ENCODE results near the gene DGKB. TPM values are rescaled to one million over a fixed set of nuclear protein-coding genes. Genes with fewer than 3 reads are reported as not detected.

Gene DGKB
- total RNA-seq, 8 experiments from 2014 or later, result 0.22 to 13.6 (median 9.0) TPM

DNA sequence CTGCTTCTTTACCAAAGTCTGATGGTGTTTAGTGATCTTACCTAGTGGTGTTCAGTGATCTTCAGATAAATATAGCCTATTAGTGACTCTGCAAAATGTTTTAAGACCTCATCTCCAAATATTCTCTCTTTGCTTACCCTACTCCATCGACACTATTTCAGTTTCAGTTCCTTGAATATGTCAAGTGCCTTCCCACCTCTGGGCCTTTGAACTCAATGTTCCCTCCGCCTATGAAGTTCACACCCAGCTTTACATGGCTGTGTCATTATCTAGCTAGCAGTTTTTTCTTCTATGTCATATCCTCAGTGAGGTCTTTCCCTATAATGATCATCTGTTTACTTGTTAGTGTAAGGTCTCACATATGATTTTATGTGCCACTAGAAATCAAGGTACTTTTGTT, 322.6 kb downstream of the DGKB start:
- H3K27ac ChIP-seq, result no peak overlapping the region
- H3K4me3 ChIP-seq, result no peak overlapping the region
- 0 to 100% (median 67%) methylated on average over 1 to 2 of the region's 2 CpGs; no CpG with 5 or more reads in 1 of the 10 experiments for WGBS, 10 experiments
- in situ Hi-C loops (cut with MboI; ENCODE audit: low pct_unique_long_range_greater_than_20kb in 2 of 9, low sequenced_read_pairs in 9 of 9, unreplicated experiment in 9 of 9), result no loop called here
- no peak for ATAC-seq (replicated peaks in 6 of 8)
- H3K4me1 ChIP-seq (replicated peaks in 1 of 2), result peaks cover 0 to 2% of the 10 kb centered on the region in 2 donors

DNA sequence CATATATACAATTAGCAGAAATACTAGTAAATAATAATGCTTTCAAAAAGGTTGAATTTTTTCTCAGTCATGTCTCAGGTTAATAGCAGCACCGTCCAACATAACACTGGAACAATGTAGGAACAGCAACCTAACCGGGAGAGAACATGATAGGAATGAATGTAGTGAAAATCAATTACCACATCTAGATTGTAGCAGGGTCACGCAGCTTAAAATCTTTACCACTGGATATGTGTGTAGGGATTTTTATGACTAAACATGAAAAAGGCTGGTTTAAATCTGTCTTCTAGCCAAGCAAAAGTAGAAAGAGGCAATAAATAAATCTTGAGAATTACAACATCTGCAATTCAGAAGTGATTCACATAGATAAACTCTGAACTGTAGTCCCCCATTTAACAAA, 326.0 kb downstream of the DGKB start:
- ATAC-seq (replicated peaks in 6 of 8), result peak in 2 of 8 experiments; percentile 21 to 72
- 0 to 100% (median 87%) methylated on average over 1 to 3 of the region's 3 CpGs; no CpG with 5 or more reads in 1 of the 10 experiments for WGBS, 10 experiments
- H3K27ac ChIP-seq, result no peak overlapping the region
- no peak overlapping the region for H3K4me3 ChIP-seq
- no peaks in the 10 kb centered on the region for H3K4me1 ChIP-seq (replicated peaks in 1 of 2)
- in situ Hi-C loops (cut with MboI; ENCODE audit: low pct_unique_long_range_greater_than_20kb in 2 of 9, low sequenced_read_pairs in 9 of 9, unreplicated experiment in 9 of 9), result no loop called here

DNA sequence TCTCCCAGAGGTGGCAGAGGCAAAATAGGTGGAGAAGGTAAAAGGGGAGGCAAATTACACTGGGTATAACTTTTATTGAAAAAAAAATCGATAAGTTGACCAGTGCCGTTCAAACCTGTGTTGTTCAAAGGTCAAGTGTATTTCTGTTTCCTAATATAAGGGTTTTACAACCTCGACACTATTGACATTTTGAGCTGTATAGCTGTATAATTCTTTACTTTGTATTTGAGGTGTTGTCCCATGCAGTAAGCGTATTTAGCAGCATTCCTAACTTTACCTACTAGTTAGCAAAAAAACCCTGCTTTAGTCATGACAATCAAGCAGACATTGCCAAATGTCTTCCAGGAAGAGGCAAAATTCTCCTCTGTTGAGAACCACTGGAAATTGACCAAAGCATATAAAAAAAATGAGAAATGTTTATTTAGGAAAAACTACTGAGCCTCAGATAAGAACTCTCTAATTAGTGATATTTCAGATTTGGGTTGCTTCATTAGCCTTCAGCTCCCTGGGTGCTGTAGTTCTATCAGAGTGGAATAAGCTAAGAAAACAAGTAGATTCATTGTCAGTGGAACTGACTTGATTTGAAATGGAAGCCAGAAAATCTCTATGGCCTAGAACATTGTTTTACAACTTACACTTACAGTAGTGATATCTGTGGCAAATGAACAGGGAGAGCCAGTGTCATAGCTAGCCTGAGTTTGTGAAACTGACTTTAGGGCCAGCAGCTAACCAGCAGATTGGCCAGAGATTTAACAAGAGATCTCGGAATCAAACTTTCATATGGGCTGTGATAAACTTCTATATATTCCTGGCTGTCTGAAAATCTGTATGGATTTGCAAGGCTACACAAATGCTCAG, 331.6 kb downstream of the DGKB start:
- no peak for ATAC-seq (replicated peaks in 6 of 8)
- Histone ChIP-seq H3K27ac (no peak overlapping the region), H3K4me3 (no peak overlapping the region), H3K4me1 (replicated peaks in 1 of 2) (no peaks in the 10 kb centered on the region)
- WGBS, 10 experiments, result 29 to 97% (median 89%) methylated on average over 2 to 5 of the region's 5 CpGs
- in situ Hi-C loops (cut with MboI; ENCODE audit: low pct_unique_long_range_greater_than_20kb in 2 of 9, low sequenced_read_pairs in 9 of 9, unreplicated experiment in 9 of 9), result no loop called here

DNA sequence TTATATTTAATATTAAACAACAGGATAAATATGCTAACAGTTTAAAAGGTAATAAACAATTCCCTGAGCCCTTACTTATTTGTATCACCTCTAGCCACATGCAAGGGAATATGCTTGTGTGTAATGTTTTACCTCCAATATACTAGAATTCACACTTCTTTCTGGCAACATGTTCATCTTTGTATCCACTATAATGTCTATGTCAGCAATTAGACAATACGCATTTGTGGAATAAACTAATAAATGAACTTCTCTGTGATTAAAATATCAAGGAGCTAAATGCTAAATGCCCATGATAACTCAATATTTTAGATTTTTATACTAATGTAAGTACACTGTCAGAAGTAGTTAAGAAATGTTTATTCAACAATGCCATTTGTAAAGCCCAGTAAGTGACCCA, 350.5 kb downstream of the DGKB start:
- in situ Hi-C loops (cut with MboI; ENCODE audit: low pct_unique_long_range_greater_than_20kb in 2 of 9, low sequenced_read_pairs in 9 of 9, unreplicated experiment in 9 of 9), result no loop called here
- peaks cover 0 to 14% of the 10 kb centered on the region in 2 donors for H3K4me1 ChIP-seq (replicated peaks in 1 of 2)
- 11 to 100% (median 80%) methylated on average over 1 of the region's 1 CpG; no CpG with 5 or more reads in 3 of the 10 experiments for WGBS, 10 experiments
- no peak overlapping the region for H3K4me3 ChIP-seq
- H3K27ac ChIP-seq, result no peak overlapping the region
- ATAC-seq (replicated peaks in 6 of 8), result no peak

DNA sequence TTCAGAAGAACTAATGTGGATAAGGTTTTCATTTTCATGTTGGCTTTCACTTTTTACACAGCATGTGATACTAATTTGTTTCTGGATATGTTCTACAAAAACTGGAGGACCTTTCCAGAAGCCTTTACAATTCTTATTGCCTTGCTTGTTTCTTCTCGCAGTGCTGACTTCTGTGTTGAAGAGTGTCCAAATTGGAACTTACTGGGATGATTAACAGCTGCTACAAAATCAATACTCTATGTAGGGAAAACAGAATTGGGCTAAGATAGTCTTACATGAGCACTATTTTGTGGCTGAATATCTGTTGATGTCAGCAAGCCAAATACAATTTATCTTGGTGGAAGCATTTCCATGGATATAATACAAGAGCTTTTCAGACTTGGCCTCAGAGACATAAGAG, 351.2 kb downstream of the DGKB start:
- no peak overlapping the region for H3K4me3 ChIP-seq
- 0 to 100% (median 79%) methylated on average over 1 of the region's 1 CpG; no CpG with 5 or more reads in 2 of the 10 experiments for WGBS, 10 experiments
- no peak overlapping the region for H3K27ac ChIP-seq
- peaks cover 0 to 14% of the 10 kb centered on the region in 2 donors for H3K4me1 ChIP-seq (replicated peaks in 1 of 2)
- peak in 1 of 8 experiments; percentile 22 for ATAC-seq (replicated peaks in 6 of 8)
- in situ Hi-C loops (cut with MboI; ENCODE audit: low pct_unique_long_range_greater_than_20kb in 2 of 9, low sequenced_read_pairs in 9 of 9, unreplicated experiment in 9 of 9), result no loop called here

DNA sequence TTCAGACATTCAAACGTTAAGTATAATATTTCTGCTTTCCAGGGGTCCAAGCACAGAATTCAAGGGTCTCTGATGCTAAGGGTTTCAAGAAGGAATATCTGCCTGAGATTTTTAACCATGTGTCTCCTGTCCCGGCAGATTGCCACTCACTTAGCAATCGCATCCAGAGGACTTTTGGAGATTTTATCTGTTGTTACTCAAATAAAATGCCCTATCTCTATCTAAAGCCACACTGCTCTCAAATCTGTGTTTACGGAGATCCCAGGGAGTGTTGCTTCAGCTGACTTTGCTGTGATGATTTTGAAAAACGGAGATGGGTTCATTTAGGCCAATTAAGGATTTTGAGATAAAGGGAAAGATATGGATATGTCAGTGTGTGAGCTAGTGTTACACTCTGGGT, 359.9 kb downstream of the DGKB start:
- Histone ChIP-seq H3K4me1 (replicated peaks in 1 of 2) (no peaks in the 10 kb centered on the region), H3K4me3 (no peak overlapping the region), H3K27ac (no peak overlapping the region)
- no peak for ATAC-seq (replicated peaks in 6 of 8)
- WGBS, 10 experiments, result 0 to 100% (median 90%) methylated on average over 1 to 5 of the region's 5 CpGs
- in situ Hi-C loops (cut with MboI; ENCODE audit: low pct_unique_long_range_greater_than_20kb in 2 of 9, low sequenced_read_pairs in 9 of 9, unreplicated experiment in 9 of 9), result no loop called here

DNA sequence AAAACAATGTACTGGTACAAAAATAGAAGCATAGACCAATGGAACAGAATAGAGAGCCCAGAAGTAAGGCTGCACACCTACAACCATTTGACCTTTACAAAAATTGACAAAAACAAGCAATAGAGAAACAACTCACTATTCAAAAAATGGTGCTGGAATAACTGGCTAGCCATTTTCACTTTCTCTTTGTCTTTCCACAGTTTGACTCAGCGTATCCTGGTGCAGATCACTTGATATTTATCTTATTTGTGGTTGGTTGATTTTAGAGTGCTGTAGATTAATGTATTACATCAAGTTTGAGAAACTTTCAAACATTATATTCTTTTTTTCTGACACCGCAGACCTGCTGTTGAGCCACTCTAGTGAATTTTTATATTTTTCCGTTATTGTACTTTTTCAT, 381.4 kb downstream of the DGKB start:
- in situ Hi-C loops (cut with MboI; ENCODE audit: low pct_unique_long_range_greater_than_20kb in 2 of 9, low sequenced_read_pairs in 9 of 9, unreplicated experiment in 9 of 9), result no loop called here
- no peaks in the 10 kb centered on the region for H3K4me1 ChIP-seq (replicated peaks in 1 of 2)
- no peak overlapping the region for H3K27ac ChIP-seq
- ATAC-seq (replicated peaks in 6 of 8), result peak in 2 of 8 experiments; percentile 50 to 79
- WGBS, 10 experiments, result 10 to 100% (median 97%) methylated on average over 1 to 3 of the region's 3 CpGs; no CpG with 5 or more reads in 1 of the 10 experiments
- no peak overlapping the region for H3K4me3 ChIP-seq

DNA sequence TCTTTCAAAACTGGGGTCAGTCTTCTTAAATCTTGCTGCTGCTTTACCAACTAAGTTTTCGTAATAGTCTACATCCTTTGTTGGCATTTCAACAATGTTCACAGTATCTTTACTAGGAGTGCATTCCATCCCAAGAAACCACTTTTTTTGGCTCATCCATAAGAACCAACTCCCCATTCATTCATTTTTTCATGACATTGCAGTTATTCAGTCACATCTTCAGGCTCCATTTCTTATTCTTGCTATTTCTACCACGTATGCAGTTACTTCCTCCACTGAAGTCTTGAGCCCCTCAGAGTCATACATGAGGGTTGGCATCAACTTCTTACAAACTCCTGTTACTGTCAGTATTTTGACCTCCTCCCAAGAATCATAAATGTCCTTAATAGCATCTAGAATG, 392.3 kb downstream of the DGKB start:
- Histone ChIP-seq H3K4me1 (replicated peaks in 1 of 2) (no peaks in the 10 kb centered on the region), H3K27ac (no peak overlapping the region), H3K4me3 (no peak overlapping the region)
- in situ Hi-C loops (cut with MboI; ENCODE audit: low pct_unique_long_range_greater_than_20kb in 2 of 9, low sequenced_read_pairs in 9 of 9, unreplicated experiment in 9 of 9), result no loop called here
- 20 to 100% (median 88%) methylated on average over 1 to 2 of the region's 2 CpGs; no CpG with 5 or more reads in 1 of the 10 experiments for WGBS, 10 experiments
- ATAC-seq (replicated peaks in 6 of 8), result no peak

DNA sequence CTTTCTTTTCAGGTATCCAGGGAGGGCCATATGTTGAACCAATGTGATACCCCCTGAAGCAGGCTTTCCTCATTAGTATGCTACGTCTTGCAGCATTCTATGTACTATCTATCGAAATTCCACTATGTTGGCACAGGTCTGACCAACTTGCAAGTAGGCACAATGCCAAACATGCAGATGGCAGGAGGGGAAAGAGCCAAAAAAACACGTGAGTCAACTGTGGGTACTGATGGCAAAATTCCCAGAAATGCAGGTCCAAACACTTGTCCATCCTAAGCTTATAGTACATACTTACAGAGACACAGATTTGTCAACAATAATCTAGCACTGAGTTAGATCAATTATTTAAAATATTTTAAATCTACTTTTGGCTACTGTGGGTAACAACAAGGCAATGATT, 394.9 kb downstream of the DGKB start:
- in situ Hi-C loops (cut with MboI; ENCODE audit: low pct_unique_long_range_greater_than_20kb in 2 of 9, low sequenced_read_pairs in 9 of 9, unreplicated experiment in 9 of 9), result no loop called here
- H3K4me3 ChIP-seq, result no peak overlapping the region
- ATAC-seq (replicated peaks in 6 of 8), result peak in 1 of 8 experiments; percentile 29
- WGBS, 10 experiments, result 11 to 100% (median 66%) methylated on average over 1 to 3 of the region's 3 CpGs; no CpG with 5 or more reads in 2 of the 10 experiments
- H3K27ac ChIP-seq, result no peak overlapping the region
- peaks cover 19% of the 10 kb centered on the region in 2 donors for H3K4me1 ChIP-seq (replicated peaks in 1 of 2)

DNA sequence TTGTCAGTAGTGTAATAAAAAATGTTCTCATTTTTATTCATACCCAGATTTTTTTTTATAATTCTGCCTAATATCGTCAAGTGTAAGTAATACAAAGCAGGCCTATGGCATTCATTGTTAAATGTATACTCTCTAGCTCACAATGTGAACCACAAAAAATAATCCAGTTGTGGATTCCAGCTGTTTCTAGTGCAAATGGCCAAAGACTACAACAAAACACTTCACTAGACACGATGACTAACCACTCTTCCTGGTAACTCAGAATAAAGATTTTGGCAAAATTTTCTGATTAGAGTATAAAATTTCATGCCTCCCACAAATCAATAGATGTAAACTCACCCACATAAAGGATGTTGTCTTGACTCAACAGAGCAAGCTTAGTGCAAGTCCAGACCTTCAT, 396.6 kb downstream of the DGKB start:
- in situ Hi-C loops (cut with MboI; ENCODE audit: low pct_unique_long_range_greater_than_20kb in 2 of 9, low sequenced_read_pairs in 9 of 9, unreplicated experiment in 9 of 9), result no loop called here
- H3K4me3 ChIP-seq, result no peak overlapping the region
- 0 to 100% (median 83%) methylated on average over 1 to 2 of the region's 2 CpGs for WGBS, 10 experiments
- no peak overlapping the region for H3K27ac ChIP-seq
- peaks cover 19% of the 10 kb centered on the region in 2 donors for H3K4me1 ChIP-seq (replicated peaks in 1 of 2)
- ATAC-seq (replicated peaks in 6 of 8), result no peak

DNA sequence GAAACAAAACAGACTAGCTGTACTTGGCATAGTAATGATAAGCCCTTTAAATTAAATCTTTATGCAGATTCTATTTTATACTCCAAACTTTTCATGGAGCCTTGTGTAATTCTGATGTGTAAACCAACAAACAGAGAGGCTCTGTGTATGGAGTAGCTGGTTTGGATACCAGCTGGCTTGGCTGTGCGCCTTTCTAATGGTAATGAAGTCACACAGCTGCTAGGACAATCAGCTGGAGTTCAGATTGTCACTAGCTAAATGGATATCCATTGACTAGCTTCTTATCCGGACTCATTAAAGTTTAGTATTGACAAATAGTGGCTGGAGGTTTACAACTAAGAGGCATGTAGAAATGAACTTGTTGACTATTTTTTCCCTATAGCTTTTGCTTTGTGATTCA, 398.4 kb downstream of the DGKB start:
- whole genome bisulfite sequencing, 10 experiments, result 0 to 29% (median 0%) methylated on average over 1 to 2 of the region's 2 CpGs; no CpG with 5 or more reads in 4 of the 10 experiments
- Histone ChIP-seq H3K27ac (peak overlapping the region; percentile 52 to 82), H3K4me3 (no peak overlapping the region), H3K4me1 (replicated peaks in 1 of 2) (peaks cover 19% of the 10 kb centered on the region in 2 donors)
- in situ Hi-C loops (cut with MboI; ENCODE audit: low pct_unique_long_range_greater_than_20kb in 2 of 9, low sequenced_read_pairs in 9 of 9, unreplicated experiment in 9 of 9), result no loop called here
- ATAC-seq (replicated peaks in 6 of 8), result peak in 7 of 8 experiments; percentile 19 to 94 (median 90)

DNA sequence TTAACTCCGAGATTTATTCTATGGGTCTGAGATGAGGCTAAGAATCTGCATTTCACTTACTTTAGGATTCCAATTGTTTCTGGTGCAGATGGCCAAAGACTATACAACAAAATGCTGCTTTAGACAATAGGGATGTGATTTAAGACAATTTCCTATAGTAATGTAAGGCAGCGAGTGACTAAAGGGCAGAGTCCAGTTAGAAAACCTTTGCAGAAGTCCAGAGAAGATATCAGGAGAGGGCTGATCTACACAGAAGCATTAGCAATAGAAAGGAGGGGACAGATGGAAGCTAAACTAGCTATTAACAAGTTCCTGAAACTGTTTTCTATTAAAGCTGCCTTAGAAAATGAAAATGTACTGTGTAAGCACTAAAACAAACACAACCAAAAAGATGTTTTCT, 398.9 kb downstream of the DGKB start:
- Histone ChIP-seq H3K4me3 (no peak overlapping the region), H3K27ac (peak overlapping the region; percentile 52 to 82), H3K4me1 (replicated peaks in 1 of 2) (peaks cover 19% of the 10 kb centered on the region in 2 donors)
- ATAC-seq (replicated peaks in 6 of 8), result peak in 4 of 8 experiments; percentile 37 to 73 (median 65)
- WGBS, 10 experiments, result 0 to 67% (median 17%) methylated on average over 1 to 2 of the region's 2 CpGs; no CpG with 5 or more reads in 1 of the 10 experiments
- in situ Hi-C loops (cut with MboI; ENCODE audit: low pct_unique_long_range_greater_than_20kb in 2 of 9, low sequenced_read_pairs in 9 of 9, unreplicated experiment in 9 of 9), result no loop called here

DNA sequence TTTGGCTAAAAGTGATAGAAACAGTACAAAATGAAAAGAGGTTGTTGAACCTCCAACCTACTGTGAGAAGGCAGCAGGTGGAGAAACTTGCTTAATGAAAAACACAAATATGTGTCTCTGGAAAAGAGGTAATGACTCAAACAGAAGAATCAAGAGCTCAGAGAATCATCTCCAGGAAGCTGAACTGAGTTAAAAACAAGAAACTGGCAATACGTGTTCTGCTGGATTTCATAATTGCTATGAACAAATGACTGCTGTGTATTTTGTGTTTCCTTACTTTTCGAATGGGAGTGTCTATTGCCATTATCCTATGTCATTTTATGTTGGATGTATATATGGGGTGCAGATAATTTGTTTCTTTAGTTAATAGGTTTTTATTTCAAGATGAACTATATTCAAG, 401.1 kb downstream of the DGKB start:
- Histone ChIP-seq H3K4me3 (no peak overlapping the region), H3K4me1 (replicated peaks in 1 of 2) (peaks cover 19% of the 10 kb centered on the region in 2 donors), H3K27ac (no peak overlapping the region)
- 28 to 100% (median 86%) methylated on average over 1 to 2 of the region's 2 CpGs; no CpG with 5 or more reads in 1 of the 10 experiments for WGBS, 10 experiments
- ATAC-seq (replicated peaks in 6 of 8), result no peak
- in situ Hi-C loops (cut with MboI; ENCODE audit: low pct_unique_long_range_greater_than_20kb in 2 of 9, low sequenced_read_pairs in 9 of 9, unreplicated experiment in 9 of 9), result no loop called here
